ENCODE data around the gene CRYBG2. TPM values are rescaled to one million over a fixed set of nuclear protein-coding genes. Genes with fewer than 3 reads are reported as not detected.
A peak's percentile ranks its signal among the peaks of the same experiment; 100 is the strongest.

Gene CRYBG2
- total and polyA plus RNA-seq, 10 of the 15 experiments (the other 5 are each of a cell fraction or from before 2014, with no cell fraction given): 0.03 to 1.2 (median 0.11) TPM; not detected in 4

- ChIA-PET CTCF (interaction anchor here (0.6 to 5.6 kb wide), 29 partner anchors 8 to 251 kb away, joined by 3 to 89 read pairs (median 5); partner anchors contain the start of genes CD52, CEP85, PDIK1L and ZNF593), POLR2A (interaction anchor here (0.6 to 0.9 kb wide), 3 partner anchors 11 to 57 kb away, joined by 3 to 4 read pairs (median 3); no protein-coding TSS in a partner anchor), RAD21 (ENCODE audit: unreplicated experiment) (interaction anchor here (0.9 to 4.1 kb wide), 4 partner anchors 25 to 88 kb away, joined by 5 to 29 read pairs (median 5); no protein-coding TSS in a partner anchor), SMC1A (ENCODE audit: uncharacterized antibody, unreplicated experiment) (interaction anchor here (0.6 to 3.0 kb wide), 13 partner anchors 11 to 167 kb away, joined by 3 to 16 read pairs (median 4); no protein-coding TSS in a partner anchor)
- Histone ChIP-seq H3K9ac (ENCODE audit: control insufficient read depth, insufficient read depth, low read length) (no peak overlapping the region), H3K4me1 (ENCODE audit: control insufficient read depth, insufficient read depth, low read length) (no peaks in the 10 kb centered on the region; the same call in 1 of the 2 replicates), H3K4me2 (ENCODE audit: control insufficient read depth, insufficient read depth) (no peak overlapping the region), H3K79me2 (ENCODE audit: control insufficient read depth, insufficient read depth, low read length) (no peaks in the 10 kb centered on the region), H3K27me3 (replicated peaks in 1 of 2; ENCODE audit: control insufficient read depth in 2 of 2, insufficient read depth in 2 of 2, low read length in 1 of 2) (peaks cover 3 to 5% of the 10 kb centered on the region in 2 experiments; a peak in 3 of 4 replicates), H3K4me3 (no peak overlapping the region), H2AFZ (ENCODE audit: control insufficient read depth, low read depth, low read length) (no peak overlapping the region), H3K27ac (ENCODE audit: control insufficient read depth, insufficient read depth) (no peak overlapping the region), H3K9me3 (replicated peaks; ENCODE audit: control insufficient read depth, insufficient read depth, low read length) (no peaks in the 10 kb centered on the region), H4K20me1 (ENCODE audit: control insufficient read depth, insufficient read depth) (no peaks in the 10 kb centered on the region), H3K36me3 (ENCODE audit: control insufficient read depth in 2 of 2, insufficient read depth in 2 of 2, low read length in 1 of 2) (no peaks in the 10 kb centered on the region)
- no TSS peak for BruUV-seq (replicated peaks)
- intact Hi-C loops (cut with micrococcal nuclease; ENCODE audit: unreplicated experiment): loop anchor here (2.0 to 10.0 kb wide), 2 partner anchors 51 to 79 kb away; partner anchors contain the start of gene LIN28A
- in situ Hi-C loops (cut with MboI): no loop called here
- peak; percentile 91 for ATAC-seq
- FAIRE-seq: peak; percentile 84
- TF ChIP-seq TARDBP (IDR thresholded peaks at IDR 0.05; ENCODE audit: borderline replicate concordance) (no peak), YY1 (IDR thresholded peaks at IDR 0.05; ENCODE audit: low read depth, low read length) (peak; percentile 63; the same call in 1 of the 2 replicates), ETV6 (conservative IDR thresholded peaks at IDR 0.05 in 1 of 2, IDR thresholded peaks at IDR 0.05 in 1 of 2; ENCODE audit: borderline replicate concordance in 1 of 2, low read depth in 1 of 2) (no peak), CREM (IDR thresholded peaks at IDR 0.05; ENCODE audit: low read depth) (no peak), NFYA (IDR thresholded peaks at IDR 0.05; ENCODE audit: borderline replicate concordance, low read depth, low read length) (no peak), RAD21 (IDR thresholded peaks at IDR 0.05; ENCODE audit: insufficient read depth, low read depth, low read length) (peak; percentile 81), SMARCA5 (IDR thresholded peaks at IDR 0.05) (0 out of 2 replicates have a peak, but pooled peaks have one; percentile 49), RUNX3 (IDR thresholded peaks at IDR 0.05; ENCODE audit: low read length) (peak; percentile 68), CBFB (IDR thresholded peaks at IDR 0.05; ENCODE audit: low read depth) (0 out of 2 replicates have a peak, but pooled peaks have one; percentile 24), SMC3 (IDR thresholded peaks at IDR 0.05; ENCODE audit: borderline replicate concordance, low read length) (peak; percentile 79), FOXM1 (IDR thresholded peaks at IDR 0.05; ENCODE audit: low read depth, low read length) (no peak), SRF (IDR thresholded peaks at IDR 0.05; ENCODE audit: low read depth in 2 of 2, low read length in 2 of 2) (no peak)
- TF ChIP-seq, protein P1, sequence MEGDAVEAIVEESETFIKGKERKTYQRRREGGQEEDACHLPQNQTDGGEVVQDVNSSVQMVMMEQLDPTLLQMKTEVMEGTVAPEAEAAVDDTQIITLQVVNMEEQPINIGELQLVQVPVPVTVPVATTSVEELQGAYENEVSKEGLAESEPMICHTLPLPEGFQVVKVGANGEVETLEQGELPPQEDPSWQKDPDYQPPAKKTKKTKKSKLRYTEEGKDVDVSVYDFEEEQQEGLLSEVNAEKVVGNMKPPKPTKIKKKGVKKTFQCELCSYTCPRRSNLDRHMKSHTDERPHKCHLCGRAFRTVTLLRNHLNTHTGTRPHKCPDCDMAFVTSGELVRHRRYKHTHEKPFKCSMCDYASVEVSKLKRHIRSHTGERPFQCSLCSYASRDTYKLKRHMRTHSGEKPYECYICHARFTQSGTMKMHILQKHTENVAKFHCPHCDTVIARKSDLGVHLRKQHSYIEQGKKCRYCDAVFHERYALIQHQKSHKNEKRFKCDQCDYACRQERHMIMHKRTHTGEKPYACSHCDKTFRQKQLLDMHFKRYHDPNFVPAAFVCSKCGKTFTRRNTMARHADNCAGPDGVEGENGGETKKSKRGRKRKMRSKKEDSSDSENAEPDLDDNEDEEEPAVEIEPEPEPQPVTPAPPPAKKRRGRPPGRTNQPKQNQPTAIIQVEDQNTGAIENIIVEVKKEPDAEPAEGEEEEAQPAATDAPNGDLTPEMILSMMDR (IDR thresholded peaks at IDR 0.05 in 2 of 3, conservative IDR thresholded peaks at IDR 0.05 in 1 of 3; ENCODE audit: control insufficient read depth in 2 of 3, extremely low read depth in 1 of 3, insufficient read depth in 1 of 3, low read depth in 3 of 3, low read length in 3 of 3): peak; percentile 85 to 98 (median 98)
- TF ChIP-seq, protein P2, sequence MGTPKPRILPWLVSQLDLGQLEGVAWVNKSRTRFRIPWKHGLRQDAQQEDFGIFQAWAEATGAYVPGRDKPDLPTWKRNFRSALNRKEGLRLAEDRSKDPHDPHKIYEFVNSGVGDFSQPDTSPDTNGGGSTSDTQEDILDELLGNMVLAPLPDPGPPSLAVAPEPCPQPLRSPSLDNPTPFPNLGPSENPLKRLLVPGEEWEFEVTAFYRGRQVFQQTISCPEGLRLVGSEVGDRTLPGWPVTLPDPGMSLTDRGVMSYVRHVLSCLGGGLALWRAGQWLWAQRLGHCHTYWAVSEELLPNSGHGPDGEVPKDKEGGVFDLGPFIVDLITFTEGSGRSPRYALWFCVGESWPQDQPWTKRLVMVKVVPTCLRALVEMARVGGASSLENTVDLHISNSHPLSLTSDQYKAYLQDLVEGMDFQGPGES (IDR thresholded peaks at IDR 0.05): no peak
- DNase-seq (ENCODE audit: low read depth, low spot score): peak; percentile 16
- WGBS (ENCODE audit: insufficient coverage, insufficient replicate concordance, low lambda C conversion rate, missing lambda C conversion rate): 20% methylated on average over 26 of the region's 26 CpGs
Measured at GRCh38 chr1:26363549-26364448, 9.9 kb upstream of the CRYBG2 start.

All from GM12878 (cell line).